ENCODE results near the gene TCF15.

GRCh38 chr20:572727-573126 lies 37.4 kb downstream of the TCF15 start:
- TF ChIP-seq, protein P1, sequence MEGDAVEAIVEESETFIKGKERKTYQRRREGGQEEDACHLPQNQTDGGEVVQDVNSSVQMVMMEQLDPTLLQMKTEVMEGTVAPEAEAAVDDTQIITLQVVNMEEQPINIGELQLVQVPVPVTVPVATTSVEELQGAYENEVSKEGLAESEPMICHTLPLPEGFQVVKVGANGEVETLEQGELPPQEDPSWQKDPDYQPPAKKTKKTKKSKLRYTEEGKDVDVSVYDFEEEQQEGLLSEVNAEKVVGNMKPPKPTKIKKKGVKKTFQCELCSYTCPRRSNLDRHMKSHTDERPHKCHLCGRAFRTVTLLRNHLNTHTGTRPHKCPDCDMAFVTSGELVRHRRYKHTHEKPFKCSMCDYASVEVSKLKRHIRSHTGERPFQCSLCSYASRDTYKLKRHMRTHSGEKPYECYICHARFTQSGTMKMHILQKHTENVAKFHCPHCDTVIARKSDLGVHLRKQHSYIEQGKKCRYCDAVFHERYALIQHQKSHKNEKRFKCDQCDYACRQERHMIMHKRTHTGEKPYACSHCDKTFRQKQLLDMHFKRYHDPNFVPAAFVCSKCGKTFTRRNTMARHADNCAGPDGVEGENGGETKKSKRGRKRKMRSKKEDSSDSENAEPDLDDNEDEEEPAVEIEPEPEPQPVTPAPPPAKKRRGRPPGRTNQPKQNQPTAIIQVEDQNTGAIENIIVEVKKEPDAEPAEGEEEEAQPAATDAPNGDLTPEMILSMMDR (IDR thresholded peaks at IDR 0.05) = no peak
- no peak for TF ChIP-seq POLR2A (IDR thresholded peaks at IDR 0.05)
- TF ChIP-seq EP300 (IDR thresholded peaks at IDR 0.05; ENCODE audit: low read depth) = no peak

Measured in transverse colon (tissue), 3 donors.